Tibial nerve (tissue), 4 donors: ENCODE results near the gene TRIM41. TPM values are rescaled to one million over a fixed set of nuclear protein-coding genes. Genes with fewer than 3 reads are reported as not detected.
A peak's percentile ranks its signal among the peaks of the same experiment; 100 is the strongest.

ENCODE experiments used
- DNase-seq, 2 donors: peaks; one replicate each; pipeline ENCODE4 v3.0.0-alpha.2; 2019; ENCODE audit warnings: low spot score in 2 of 2
- H3K27ac ChIP-seq, 4 donors: fragments of 200-600 bp; sonication (generic) in 3 of 4; one replicate each; pipeline ENCODE4 v1.5.1; 2017 to 2019; ENCODE audit warnings: mild to moderate bottlenecking in 1 of 4
- H3K27me3 ChIP-seq, 2 donors: fragments of 200-600 bp; sonication (generic) in 1 of 2; one replicate each; pipeline versions ENCODE4 v1.5.1 to v1.6.0; 2017 to 2019
- H3K36me3 ChIP-seq, 3 donors: fragments of 200-600 bp; sonication (generic); one replicate each; pipeline ENCODE4 v1.5.1; 2018 to 2019
- H3K4me1 ChIP-seq, 4 donors: fragments of 200-600 bp; sonication (generic) in 3 of 4; one replicate each; pipeline ENCODE4 v1.5.1; 2017 to 2019
- H3K4me3 ChIP-seq, 4 donors: fragments of 200-600 bp; sonication (generic) in 3 of 4; one replicate each; pipeline ENCODE4 v1.5.1; 2017 to 2019; ENCODE audit warnings: mild to moderate bottlenecking in 1 of 4, moderate library complexity in 1 of 4
- H3K9me3 ChIP-seq, 4 donors: fragments of 200-600 bp; sonication (generic) in 3 of 4; one replicate each; pipeline ENCODE4 v1.5.1; 2017 to 2019
- EP300 ChIP-seq, 2 donors: sonication (generic); formaldehyde crosslinking; IDR thresholded peaks; one replicate each; pipeline ENCODE4 v1.6.1; 2017; ENCODE audit warnings: antibody characterized with exemption in 2 of 2, mild to moderate bottlenecking in 1 of 2
- POLR2A ChIP-seq, 2 donors: fragments of 450-650 bp; IDR thresholded peaks; one replicate each; pipeline ENCODE4 v1.6.1; 2017; ENCODE audit warnings: antibody characterized with exemption in 2 of 2, mild to moderate bottlenecking in 2 of 2, moderate library complexity in 2 of 2
- WGBS, 2 donors: methylation state at CpG; one replicate each; pipeline ENCODE4 v1.1.5; 2018; 5-methylcytosine and 5-hydroxymethylcytosine counted together
- total RNA-seq, 4 donors: library from RNA; depleted of rRNA; stranded (reverse); fragments of >200 nt; gene quantifications; one replicate each; pipeline ENCODE4 v1.1.0, GENCODE V29; 2016
- TF ChIP-seq, protein P1 (sequence below), 5 experiments: fragments of 200-600 bp in 3 of 5; fragments of 450-650 bp in 2 of 5; sonication (generic) in 3 of 5; IDR thresholded peaks; one replicate each; pipeline ENCODE4 v1.5.1; 2016 to 2019; ENCODE audit warnings: antibody characterized with exemption in 5 of 5, mild to moderate bottlenecking in 3 of 5, moderate library complexity in 2 of 5

Gene TRIM41
- total RNA-seq, 4 donors from 2014 or later, result 17.9 to 25.7 (median 22.7) TPM

DNA sequence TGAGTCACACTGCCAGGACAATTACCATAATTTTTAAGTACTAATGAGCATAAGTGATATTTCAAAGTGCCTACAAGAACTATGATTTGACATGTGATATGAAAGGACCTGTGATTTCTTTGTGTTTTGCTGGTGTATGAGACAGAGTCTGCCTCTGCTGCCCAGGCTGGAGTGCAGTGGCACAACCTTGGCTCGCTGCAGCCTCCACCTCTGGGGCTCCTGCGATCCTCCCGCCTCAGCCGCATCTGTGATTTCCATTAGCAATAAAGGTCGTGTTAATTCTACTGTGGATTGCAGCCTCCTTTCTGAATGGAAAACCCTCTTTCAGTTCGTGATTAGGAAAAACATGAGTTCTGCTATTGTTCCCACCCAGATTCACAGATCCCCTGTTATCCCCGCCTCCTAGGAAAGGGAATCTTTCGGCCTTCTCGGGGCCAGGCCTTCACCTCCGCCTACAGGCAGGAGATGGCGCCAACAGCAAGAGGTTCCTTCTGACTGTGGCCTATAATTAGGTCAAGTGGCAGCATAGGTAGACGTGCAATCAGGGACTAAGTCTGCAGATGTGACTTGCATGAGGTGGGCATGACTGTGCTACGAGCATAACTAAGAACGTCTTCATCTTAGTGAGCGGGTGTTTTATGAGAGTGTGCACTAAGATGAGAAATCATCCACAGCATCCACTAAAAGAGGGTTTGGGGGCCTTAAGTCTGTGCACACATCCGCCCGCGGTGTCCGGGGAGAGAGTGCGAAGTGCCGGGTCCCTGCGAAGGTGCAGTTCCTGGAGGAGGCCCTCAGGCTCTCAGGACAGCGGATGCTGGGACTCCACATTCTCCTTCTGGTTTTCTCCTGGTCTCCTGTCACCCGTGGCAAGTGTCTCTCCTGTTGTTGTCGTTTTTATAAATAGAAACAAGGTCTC lies 41.2 kb upstream of the TRIM41 start:
- Histone ChIP-seq H3K27ac (peak overlapping the region in 1 of 4 donors; percentile 21), H3K36me3 (no peaks in the 10 kb centered on the region), H3K4me3 (no peak overlapping the region), H3K4me1 (peaks cover 0 to 27% (median 1%) of the 10 kb centered on the region in 4 donors), H3K9me3 (no peaks in the 10 kb centered on the region), H3K27me3 (peaks cover 0 to 4% of the 10 kb centered on the region in 2 donors)
- TF ChIP-seq, protein P1, sequence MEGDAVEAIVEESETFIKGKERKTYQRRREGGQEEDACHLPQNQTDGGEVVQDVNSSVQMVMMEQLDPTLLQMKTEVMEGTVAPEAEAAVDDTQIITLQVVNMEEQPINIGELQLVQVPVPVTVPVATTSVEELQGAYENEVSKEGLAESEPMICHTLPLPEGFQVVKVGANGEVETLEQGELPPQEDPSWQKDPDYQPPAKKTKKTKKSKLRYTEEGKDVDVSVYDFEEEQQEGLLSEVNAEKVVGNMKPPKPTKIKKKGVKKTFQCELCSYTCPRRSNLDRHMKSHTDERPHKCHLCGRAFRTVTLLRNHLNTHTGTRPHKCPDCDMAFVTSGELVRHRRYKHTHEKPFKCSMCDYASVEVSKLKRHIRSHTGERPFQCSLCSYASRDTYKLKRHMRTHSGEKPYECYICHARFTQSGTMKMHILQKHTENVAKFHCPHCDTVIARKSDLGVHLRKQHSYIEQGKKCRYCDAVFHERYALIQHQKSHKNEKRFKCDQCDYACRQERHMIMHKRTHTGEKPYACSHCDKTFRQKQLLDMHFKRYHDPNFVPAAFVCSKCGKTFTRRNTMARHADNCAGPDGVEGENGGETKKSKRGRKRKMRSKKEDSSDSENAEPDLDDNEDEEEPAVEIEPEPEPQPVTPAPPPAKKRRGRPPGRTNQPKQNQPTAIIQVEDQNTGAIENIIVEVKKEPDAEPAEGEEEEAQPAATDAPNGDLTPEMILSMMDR (IDR thresholded peaks at IDR 0.05), result peak; percentile 54 to 80 (median 68)
- no peak for TF ChIP-seq EP300 (IDR thresholded peaks at IDR 0.05)
- no peak for DNase-seq
- 53 to 54% methylated on average over 25 of the region's 25 CpGs for WGBS, 2 donors

DNA sequence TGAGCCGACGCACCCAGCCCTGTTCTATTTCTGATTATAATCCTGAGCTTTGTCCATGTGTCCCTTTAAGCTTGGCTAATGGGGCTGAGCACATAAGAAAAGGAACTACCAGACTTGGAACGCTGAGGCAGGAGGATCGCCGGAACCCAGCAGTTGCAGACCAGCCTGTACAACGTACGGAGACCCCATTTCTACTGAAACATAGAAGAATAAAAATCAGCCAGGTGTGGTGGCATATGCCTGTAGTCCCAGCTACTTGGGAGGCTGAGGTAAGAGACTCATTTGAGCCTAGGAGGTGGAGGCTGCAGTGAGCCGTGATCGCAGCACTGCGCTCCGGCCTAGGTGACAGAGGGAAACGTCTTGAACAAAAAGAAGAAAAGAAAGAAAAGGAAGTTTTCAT lies 40.4 kb upstream of the TRIM41 start:
- no peaks in the 10 kb centered on the region for H3K36me3 ChIP-seq
- peak overlapping the region in 1 of 4 donors; percentile 21 for H3K27ac ChIP-seq
- H3K4me1 ChIP-seq, result peaks cover 0 to 28% (median 2%) of the 10 kb centered on the region in 4 donors
- H3K4me3 ChIP-seq, result peak overlapping the region in 1 of 4 donors; percentile 17
- TF ChIP-seq, protein P1 (IDR thresholded peaks at IDR 0.05), result no peak
- TF ChIP-seq EP300 (IDR thresholded peaks at IDR 0.05) (no peak), POLR2A (IDR thresholded peaks at IDR 0.05) (no peak)
- WGBS, 2 donors, result 83% methylated on average over 12 of the region's 12 CpGs
- DNase-seq, result no peak
- no peaks in the 10 kb centered on the region for H3K9me3 ChIP-seq
- no peaks in the 10 kb centered on the region for H3K27me3 ChIP-seq

DNA sequence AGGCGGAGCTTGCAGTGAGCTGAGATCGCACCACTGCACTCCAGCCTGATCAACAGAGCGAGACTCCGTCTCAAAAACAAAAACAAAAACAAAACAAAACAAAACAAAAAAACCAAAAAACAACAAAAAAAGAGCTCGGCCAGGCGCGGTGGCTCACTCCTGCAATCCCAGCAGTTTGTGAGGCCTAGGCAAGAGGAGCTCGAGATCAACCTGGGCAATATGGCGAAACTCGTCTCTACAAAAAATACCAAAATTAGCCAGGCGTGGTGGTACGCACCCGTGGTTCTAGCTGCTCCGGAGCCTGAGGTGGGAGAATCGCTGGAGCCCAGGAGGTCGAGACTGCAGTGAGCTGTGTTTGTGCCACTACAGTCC lies 38.2 kb upstream of the TRIM41 start:
- peak overlapping the region in 1 of 4 donors; percentile 78 for H3K27ac ChIP-seq
- H3K4me3 ChIP-seq, result peak overlapping the region in 2 of 4 donors; percentile 55 to 74

DNA sequence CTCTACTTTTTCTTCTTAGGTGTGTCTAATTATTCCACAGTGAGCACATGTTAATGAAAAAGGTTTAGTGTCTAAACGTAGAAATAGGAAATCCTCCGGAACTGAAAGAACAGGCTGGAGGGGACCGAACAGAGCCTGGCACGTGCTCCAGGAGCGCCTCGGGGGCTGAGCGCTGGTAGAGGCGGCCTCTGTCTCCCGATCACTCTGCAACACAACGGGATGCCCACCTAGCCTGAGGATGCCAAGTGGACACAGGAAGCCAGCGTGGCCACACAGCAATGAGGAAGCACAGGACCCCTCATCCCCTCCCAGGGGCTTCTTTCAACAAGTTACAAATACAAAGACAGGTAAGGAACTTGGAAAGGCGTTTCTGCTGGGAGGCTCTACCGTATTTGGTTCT lies 37.5 kb upstream of the TRIM41 start:
- no peaks in the 10 kb centered on the region for H3K9me3 ChIP-seq
- WGBS, 2 donors, result 91 to 96% methylated on average over 13 of the region's 13 CpGs
- H3K27ac ChIP-seq, result no peak overlapping the region
- H3K4me3 ChIP-seq, result no peak overlapping the region
- H3K27me3 ChIP-seq, result no peaks in the 10 kb centered on the region
- no peak for DNase-seq
- H3K36me3 ChIP-seq, result no peaks in the 10 kb centered on the region
- TF ChIP-seq POLR2A (IDR thresholded peaks at IDR 0.05) (no peak), EP300 (IDR thresholded peaks at IDR 0.05) (no peak)
- TF ChIP-seq, protein P1 (IDR thresholded peaks at IDR 0.05), result no peak
- H3K4me1 ChIP-seq, result peaks cover 0 to 35% (median 3%) of the 10 kb centered on the region in 4 donors

More for the DNA sequence above, 38.2 kb upstream of the TRIM41 start:
- no peak for DNase-seq
- Histone ChIP-seq H3K36me3 (no peaks in the 10 kb centered on the region), H3K4me1 (peaks cover 0 to 32% (median 3%) of the 10 kb centered on the region in 4 donors), H3K27me3 (no peaks in the 10 kb centered on the region), H3K9me3 (no peaks in the 10 kb centered on the region)
- WGBS, 2 donors, result 87 to 90% methylated on average over 16 of the region's 16 CpGs
- TF ChIP-seq EP300 (IDR thresholded peaks at IDR 0.05), result no peak
- TF ChIP-seq, protein P1 (IDR thresholded peaks at IDR 0.05), result no peak
- no peak for TF ChIP-seq POLR2A (IDR thresholded peaks at IDR 0.05)

DNA sequence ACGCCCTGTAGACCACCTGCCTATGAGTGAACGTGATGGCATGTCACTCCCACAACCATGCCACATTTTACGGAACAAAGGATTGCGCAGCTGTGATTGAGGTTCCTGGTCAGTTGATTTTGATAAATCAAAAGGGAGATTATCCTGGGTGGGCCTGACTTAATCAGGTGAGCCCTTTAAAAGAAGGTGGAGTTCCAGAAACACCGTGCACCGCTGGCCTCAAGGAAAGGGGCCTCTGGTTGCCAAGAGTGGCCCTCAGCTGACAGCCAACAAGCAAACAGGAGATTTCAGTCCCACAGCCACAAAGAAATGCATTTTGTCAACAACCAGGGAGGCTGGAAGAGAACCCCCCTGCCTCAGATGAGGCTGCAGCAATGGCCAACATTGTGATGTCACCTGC lies 37.1 kb upstream of the TRIM41 start:
- Histone ChIP-seq H3K36me3 (no peaks in the 10 kb centered on the region), H3K9me3 (no peaks in the 10 kb centered on the region), H3K27me3 (no peaks in the 10 kb centered on the region), H3K4me3 (no peak overlapping the region), H3K27ac (no peak overlapping the region), H3K4me1 (peaks cover 0 to 38% (median 3%) of the 10 kb centered on the region in 4 donors)
- no peak for DNase-seq
- WGBS, 2 donors, result 92 to 94% methylated on average over 6 of the region's 6 CpGs
- TF ChIP-seq, protein P1 (IDR thresholded peaks at IDR 0.05), result no peak
- TF ChIP-seq POLR2A (IDR thresholded peaks at IDR 0.05) (no peak), EP300 (IDR thresholded peaks at IDR 0.05) (no peak)
